GM12878 (cell line): Measurements from ENCODE around the gene SGTA. TPM values are rescaled to one million over a fixed set of nuclear protein-coding genes. Genes with fewer than 3 reads are reported as not detected.

Source experiments
- ATAC-seq: fragments of 200-7000 bp; cut with Tn5 transposase; 3 replicates; pipeline ENCODE4 v1.9.1; 2020; ENCODE audit warnings: mild to moderate bottlenecking, moderate library complexity
- BruUV-seq: library from RNA; stranded (reverse); fragments of 400-500 nt; replicated peaks from 2 replicates; lab custom pipeline; 2021; lab: Mats Ljungman, UMichigan
- CTCF ChIA-PET: fragments of 300-600 bp; sonication (Branson Sonifier 250); formaldehyde crosslinking; extraction: SDS; loops from one replicate; lab custom pipeline; 2021; ENCODE audit warnings: inconsistent platforms; lab: Yijun Ruan, JAX
- POLR2A ChIA-PET: fragments of 350-600 bp; formaldehyde crosslinking; extraction: SDS; loops from one replicate; lab custom pipeline; 2021; ENCODE audit warnings: inconsistent platforms; lab: Charles Lee
- RAD21 ChIA-PET: fragments of 300-600 bp; sonication (Branson Sonifier 250); formaldehyde crosslinking; loops from one replicate; lab custom pipeline; 2023; ENCODE audit warnings: antibody characterized with exemption; ENCODE audit not compliant: unreplicated experiment; lab: Charles Lee
- SMC1A ChIA-PET: fragments of 300-600 bp; sonication (Branson Sonifier 250); formaldehyde crosslinking; loops from one replicate; lab custom pipeline; 2023; ENCODE audit not compliant: unreplicated experiment, uncharacterized antibody; lab: Charles Lee
- DNase-seq: peaks from one replicate; pipeline ENCODE4 v3.0.0-alpha.2; 2011; ENCODE audit warnings: low read depth, low spot score
- FAIRE-seq: peaks from 3 replicates; lab custom pipeline; 2011; peaks lifted over from hg19 to GRCh38; lab: Jason Lieb, UNC
- H2AFZ ChIP-seq: 2 replicates; pipeline ENCODE4 v1.6.0; 2011; ENCODE audit warnings: low read depth, low read length, control low read depth; ENCODE audit not compliant: control insufficient read depth
- H3K27ac ChIP-seq: 2 replicates; pipeline ENCODE4 v1.5.1; 2011; ENCODE audit warnings: control low read depth; ENCODE audit not compliant: control insufficient read depth, insufficient read depth
- H3K27me3 ChIP-seq, 2 experiments: replicated peaks in 1 of 2; 2 replicates each; pipeline versions ENCODE4 v1.6.0 to v1.6.1; 2011; ENCODE audit warnings: low read length in 1 of 2; ENCODE audit not compliant: control insufficient read depth in 2 of 2, insufficient read depth in 2 of 2
- H3K36me3 ChIP-seq, 2 experiments: 2 replicates each; pipeline ENCODE4 v1.5.1; 2011; ENCODE audit warnings: low read length in 1 of 2; ENCODE audit not compliant: control insufficient read depth in 2 of 2, insufficient read depth in 2 of 2
- H3K4me1 ChIP-seq: 2 replicates; pipeline ENCODE4 v1.6.1; 2011; ENCODE audit warnings: mild to moderate bottlenecking, low read length, moderate library complexity, mixed read lengths; ENCODE audit not compliant: control insufficient read depth, insufficient read depth
- H3K4me2 ChIP-seq: 2 replicates; pipeline ENCODE4 v1.6.0; 2011; ENCODE audit warnings: control low read depth; ENCODE audit not compliant: control insufficient read depth, insufficient read depth
- H3K4me3 ChIP-seq: fragments of 200-600 bp; sonication (generic); 2 replicates; pipeline ENCODE4 v1.5.1; 2016
- H3K79me2 ChIP-seq: 2 replicates; pipeline ENCODE4 v1.6.0; 2011; ENCODE audit warnings: low read length; ENCODE audit not compliant: control insufficient read depth, insufficient read depth
- H3K9ac ChIP-seq: 2 replicates; pipeline ENCODE4 v1.8.0; 2011; ENCODE audit warnings: low read length, control low read depth, mixed read lengths; ENCODE audit not compliant: control insufficient read depth, insufficient read depth
- H3K9me3 ChIP-seq: replicated peaks from 3 replicates; pipeline ENCODE4 v1.5.1; 2011; ENCODE audit warnings: mild to moderate bottlenecking, low read length; ENCODE audit not compliant: control insufficient read depth, insufficient read depth
- H4K20me1 ChIP-seq: 2 replicates; pipeline ENCODE4 v1.6.0; 2011; ENCODE audit not compliant: control insufficient read depth, insufficient read depth
- CBX5 ChIP-seq: sonication (generic); IDR thresholded peaks from 2 replicates; pipeline ENCODE4 v1.6.1; 2016; ENCODE audit warnings: low read depth, moderate library complexity, mild to moderate bottlenecking, inconsistent platforms
- EED ChIP-seq: sonication (generic); IDR thresholded peaks from 2 replicates; pipeline ENCODE4 v1.6.1; 2016; ENCODE audit warnings: antibody characterized with exemption, low read depth
- ETV6 ChIP-seq, 2 experiments: fragments of 450-650 bp in 1 of 2; IDR thresholded peaks in 1 of 2; conservative IDR thresholded peaks in 1 of 2; 2 replicates each; pipeline ENCODE4 v1.6.1; 2014; ENCODE audit warnings: antibody characterized with exemption in 1 of 2, borderline replicate concordance in 1 of 2, low read depth in 1 of 2, mild to moderate bottlenecking in 1 of 2, moderate library complexity in 1 of 2
- JUND ChIP-seq: IDR thresholded peaks from 2 replicates; pipeline ENCODE4 v1.6.1; 2012; ENCODE audit warnings: low read depth, mild to moderate bottlenecking, low read length, improper control_type of control experiment, moderate library complexity
- LARP7 ChIP-seq: fragments of 450-650 bp; IDR thresholded peaks from 2 replicates; pipeline ENCODE4 v1.6.1; 2017; ENCODE audit warnings: mild to moderate bottlenecking
- MLLT1 ChIP-seq: fragments of 450-650 bp; IDR thresholded peaks from 2 replicates; pipeline ENCODE4 v1.6.1; 2016; ENCODE audit warnings: mild to moderate bottlenecking
- MXI1 ChIP-seq: fragments of 150-350 bp; IDR thresholded peaks from 2 replicates; pipeline ENCODE4 v1.6.1; 2011; ENCODE audit warnings: low read depth, mild to moderate bottlenecking, inconsistent platforms, low read length, improper control_type of control experiment
- PBX3 ChIP-seq: IDR thresholded peaks from 2 replicates; pipeline ENCODE4 v1.6.1; 2011; ENCODE audit warnings: mild to moderate bottlenecking, low read depth, low read length, moderate library complexity; ENCODE audit not compliant: insufficient replicate concordance
- RELA ChIP-seq: fragments of 450-650 bp; IDR thresholded peaks from 2 replicates; pipeline ENCODE4 v1.8.0; 2014; ENCODE audit warnings: borderline replicate concordance; ENCODE audit not compliant: partially characterized antibody
- SPI1 ChIP-seq: IDR thresholded peaks from 2 replicates; pipeline ENCODE4 v1.6.1; 2011; ENCODE audit warnings: low read depth, mild to moderate bottlenecking, low read length, moderate library complexity, borderline replicate concordance; ENCODE audit not compliant: insufficient read depth
- STAT1 ChIP-seq: fragments of 450-650 bp; conservative IDR thresholded peaks from 2 replicates; pipeline ENCODE4 v1.6.1; 2014; ENCODE audit warnings: antibody characterized with exemption, mild to moderate bottlenecking
- YBX1 ChIP-seq: fragments of 450-650 bp; IDR thresholded peaks from 2 replicates; pipeline ENCODE4 v1.6.1; 2016; ENCODE audit warnings: antibody characterized with exemption
- ZBTB33 ChIP-seq: fragments of 450-650 bp; IDR thresholded peaks from 2 replicates; pipeline ENCODE4 v1.6.1; 2017; ENCODE audit warnings: mild to moderate bottlenecking
- WGBS: methylation state at CpG from one replicate; pipeline ENCODE4 v1.1.6; 2016; ENCODE audit warnings: low lambda C conversion rate; ENCODE audit not compliant: insufficient replicate concordance, insufficient coverage; ENCODE audit errors: missing lambda C conversion rate; 5-methylcytosine and 5-hydroxymethylcytosine counted together
- in situ Hi-C: fragments of 300-500 bp; cut with MboI; formaldehyde crosslinking; loops from 9 replicates; pipeline ENCODE4 v1.14.3; 2018; ENCODE audit warnings: mixed read lengths
- intact Hi-C: fragments of 100-400 bp; cut with micrococcal nuclease; formaldehyde crosslinking; loops from one replicate; pipeline ENCODE4 v1.14.2; 2022; ENCODE audit not compliant: unreplicated experiment
- polyA plus RNA-seq, 11 experiments: library from polyadenylated mRNA; depleted of rRNA in 4 of 11; unstranded in 6 of 11; stranded (reverse) in 5 of 11; fragments of >200 nt; fragmentation: Nextera tagmentation in 4 of 11; fragmentation: Illumina TruSeq in 1 of 11; extraction: Ambion mirVana in 4 of 11; extraction: Trizol in 1 of 11; gene quantifications; 1 replicate in 1 of 11; 2 replicates in 10 of 11; pipeline versions ENCODE4 v1.2.1 to v1.2.3, GENCODE V29; 2011 to 2016; ENCODE audit warnings: inconsistent platforms in 2 of 11, missing spikeins in 2 of 11, low read depth in 1 of 11
- total RNA-seq, 4 experiments: library from RNA; depleted of rRNA in 3 of 4; stranded (reverse); fragments of >200 nt in 3 of 4; fragmentation: Illumina TruSeq in 1 of 4; extraction: Trizol in 1 of 4; gene quantifications; 2 replicates each; pipeline versions ENCODE4 v1.2.1 to v1.2.3, GENCODE V29; 2013 to 2021

SGTA gene
- total and polyA plus RNA-seq, 10 of the 15 experiments (the other 5 are each of a cell fraction or from before 2014, with no cell fraction given): 2.0 to 102 (median 48.2) TPM

GRCh38 chr19:2739602-2740313 is 43.3 kb downstream of the SGTA start, which contains the start of gene SLC39A3 (continued):
- TF ChIP-seq RELA (peak; percentile 87), MXI1 (peak; percentile 74), LARP7 (0 out of 2 replicates have a peak, but pooled peaks have one; percentile 27), EED (peak; percentile 76), STAT1 (peak; percentile 82; the same call in 1 of the 2 replicates), PBX3 (peak; percentile 99)

GRCh38 chr19:2736550-2737190 is 46.4 kb downstream of the SGTA start:
- Histone ChIP-seq H3K4me3 (no peak overlapping the region), H3K27me3 (no peaks in the 10 kb centered on the region), H4K20me1 (no peaks in the 10 kb centered on the region), H3K27ac (no peak overlapping the region), H3K9me3 (peaks cover 8% of the 10 kb centered on the region; the same call in 2 of the 3 replicates), H3K79me2 (peaks cover 14% of the 10 kb centered on the region), H3K36me3 (peaks cover 11 to 15% of the 10 kb centered on the region in 2 experiments; a peak in 3 of 4 replicates), H2AFZ (no peak overlapping the region), H3K9ac (no peak overlapping the region), H3K4me1 (no peaks in the 10 kb centered on the region), H3K4me2 (no peak overlapping the region)
- intact Hi-C loops (loop anchor here (5.0 kb wide), 1 partner anchor 69 kb away; no protein-coding TSS in a partner anchor), in situ Hi-C loops (no loop called here)
- POLR2A ChIA-PET: no interaction called here
- DNase-seq (no peak), FAIRE-seq (peak; percentile 68), ATAC-seq (no peak)
- WGBS: 94% methylated on average over 15 of the region's 15 CpGs
- BruUV-seq: no TSS peak
- CTCF ChIA-PET: interaction anchor here (1.3 kb wide), 1 partner anchor 13 kb away, joined by 5 read pairs; no protein-coding TSS in a partner anchor
- RAD21 ChIA-PET: no interaction called here
- SMC1A ChIA-PET: no interaction called here
- TF ChIP-seq ZBTB33: no peak
- 0 out of 2 replicates have a peak, but pooled peaks have one; percentile 34 for TF ChIP-seq CBX5
- TF ChIP-seq ETV6 (conservative IDR thresholded peaks at IDR 0.05 in 1 of 2, IDR thresholded peaks at IDR 0.05 in 1 of 2; ENCODE audit: borderline replicate concordance in 1 of 2, low read depth in 1 of 2): no peak
- no peak for TF ChIP-seq JUND
- TF ChIP-seq SPI1: no peak
- TF ChIP-seq MLLT1: no peak
- no peak for TF ChIP-seq YBX1
